Measurements from ENCODE around the gene INTS15. TPM values are rescaled to one million over a fixed set of nuclear protein-coding genes. Genes with fewer than 3 reads are reported as not detected.
A peak's percentile ranks its signal among the peaks of the same experiment; 100 is the strongest.

Gene INTS15
- total and polyA plus RNA-seq, 2 donors (not counting 3 experiments of a cell fraction or from before 2014, with no cell fraction given): 35.7 to 51.6 TPM

DNA sequence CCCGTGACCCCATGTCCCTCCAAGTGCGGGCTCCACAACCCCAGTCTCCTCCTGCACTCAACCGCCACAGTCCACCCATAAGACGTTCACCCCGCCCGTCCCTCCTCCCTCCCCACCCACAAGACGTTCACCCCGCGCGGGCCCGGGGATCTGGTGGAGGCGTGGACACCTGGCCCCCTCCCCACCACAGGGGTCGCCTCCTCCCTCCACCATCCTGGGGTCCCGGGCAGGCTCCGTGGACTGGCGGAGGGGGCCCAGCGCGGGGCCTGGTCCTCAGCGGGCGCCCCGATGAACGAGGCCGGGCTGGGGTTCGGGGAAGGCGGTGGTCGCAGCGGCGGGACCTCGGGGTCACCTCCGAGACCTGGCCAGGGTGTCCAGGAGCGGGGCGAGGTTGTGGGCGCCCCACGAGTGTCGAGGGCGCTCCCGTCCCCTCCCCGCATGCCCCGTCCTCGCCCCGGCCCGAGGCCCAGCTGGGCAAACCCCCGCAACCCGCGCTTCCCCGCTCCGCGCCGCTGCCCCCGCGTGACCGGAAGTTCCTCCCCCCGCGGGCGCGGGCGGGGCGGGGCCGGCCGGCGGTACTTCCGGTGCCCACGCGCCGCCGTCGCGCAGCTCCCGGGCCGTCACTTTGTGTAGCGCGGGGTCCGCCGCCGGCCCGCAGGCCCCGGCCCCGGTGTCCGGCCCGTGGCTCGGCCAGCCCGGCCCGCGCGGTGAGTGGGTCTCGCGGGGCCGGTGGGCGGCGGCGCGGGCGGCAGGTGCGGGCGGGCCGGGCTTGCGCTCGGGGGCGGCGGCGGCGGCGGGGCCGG, 47.1 kb downstream of the INTS15 start, which contains the start of gene ZNF316:
Gene ZNF316 (plus strand): TSS at position 578 of the 803 bp plus-strand sequence. CDS start 5,092 bp downstream, outside the sequence.
- ChIA-PET CTCF (no interaction called here), POLR2A (interaction anchor here (1.0 kb wide), 1 partner anchor 47 kb away, joined by 4 read pairs; the partner anchor contains the start of gene INTS15)
- TF ChIP-seq, protein P1, sequence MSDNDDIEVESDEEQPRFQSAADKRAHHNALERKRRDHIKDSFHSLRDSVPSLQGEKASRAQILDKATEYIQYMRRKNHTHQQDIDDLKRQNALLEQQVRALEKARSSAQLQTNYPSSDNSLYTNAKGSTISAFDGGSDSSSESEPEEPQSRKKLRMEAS (IDR thresholded peaks at IDR 0.05; ENCODE audit: insufficient read depth, insufficient read length): peak; percentile 24
- TF ChIP-seq GATA2 (IDR thresholded peaks at IDR 0.05; ENCODE audit: insufficient read depth, insufficient read length, low read depth, low read length): no peak
- TF ChIP-seq JUN (IDR thresholded peaks at IDR 0.05; ENCODE audit: borderline replicate concordance, insufficient read depth, insufficient read length, low read depth): no peak
- peak; percentile 55 for TF ChIP-seq POLR2A (IDR thresholded peaks at IDR 0.05; ENCODE audit: low read depth, low read length)
- no peak for TF ChIP-seq FOS (IDR thresholded peaks at IDR 0.05; ENCODE audit: borderline replicate concordance, insufficient read depth, low read length)
- TF ChIP-seq MYC (IDR thresholded peaks at IDR 0.05; ENCODE audit: low read depth, low read length): no peak
- TF ChIP-seq POLR2AphosphoS5 (IDR thresholded peaks at IDR 0.05; ENCODE audit: insufficient read depth, low read depth, low read length): peak; percentile 87
- no peak for TF ChIP-seq EZH2 (IDR thresholded peaks at IDR 0.05; ENCODE audit: borderline replicate concordance, low read depth, low read length, severe bottlenecking)
- TF ChIP-seq, protein P2, sequence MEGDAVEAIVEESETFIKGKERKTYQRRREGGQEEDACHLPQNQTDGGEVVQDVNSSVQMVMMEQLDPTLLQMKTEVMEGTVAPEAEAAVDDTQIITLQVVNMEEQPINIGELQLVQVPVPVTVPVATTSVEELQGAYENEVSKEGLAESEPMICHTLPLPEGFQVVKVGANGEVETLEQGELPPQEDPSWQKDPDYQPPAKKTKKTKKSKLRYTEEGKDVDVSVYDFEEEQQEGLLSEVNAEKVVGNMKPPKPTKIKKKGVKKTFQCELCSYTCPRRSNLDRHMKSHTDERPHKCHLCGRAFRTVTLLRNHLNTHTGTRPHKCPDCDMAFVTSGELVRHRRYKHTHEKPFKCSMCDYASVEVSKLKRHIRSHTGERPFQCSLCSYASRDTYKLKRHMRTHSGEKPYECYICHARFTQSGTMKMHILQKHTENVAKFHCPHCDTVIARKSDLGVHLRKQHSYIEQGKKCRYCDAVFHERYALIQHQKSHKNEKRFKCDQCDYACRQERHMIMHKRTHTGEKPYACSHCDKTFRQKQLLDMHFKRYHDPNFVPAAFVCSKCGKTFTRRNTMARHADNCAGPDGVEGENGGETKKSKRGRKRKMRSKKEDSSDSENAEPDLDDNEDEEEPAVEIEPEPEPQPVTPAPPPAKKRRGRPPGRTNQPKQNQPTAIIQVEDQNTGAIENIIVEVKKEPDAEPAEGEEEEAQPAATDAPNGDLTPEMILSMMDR (IDR thresholded peaks at IDR 0.05; ENCODE audit: extremely low read depth in 1 of 2, insufficient read depth in 1 of 2, low read depth in 1 of 2, low read length in 2 of 2): no peak
- peak within 1 kb of the TSS; percentile 48 for H3K27ac ChIP-seq (ENCODE audit: insufficient read depth, low read depth, low read length)
- intact Hi-C loops (cut with micrococcal nuclease): no loop called here
- peaks cover 2 to 8% of the 10 kb centered on the region in 2 experiments for H3K36me3 ChIP-seq (ENCODE audit: control insufficient read depth in 2 of 2, extremely low read depth in 1 of 2, insufficient read depth in 2 of 2, low read length in 2 of 2)
- FAIRE-seq (no peak), DNase-seq (ENCODE audit: low read depth, low spot score) (peak; percentile 21)
- dilution Hi-C loops (cut with MboI; ENCODE audit: extremely low pct_ligation_motif_present, low sequenced_read_pairs): no loop called here
- H3K4me3 ChIP-seq (replicated peaks in 1 of 3; ENCODE audit: insufficient read depth in 1 of 3, low read depth in 1 of 3, low read length in 3 of 3): peak within 1 kb of the TSS; percentile 57 to 94 (median 68)
- H3K4me2 ChIP-seq (ENCODE audit: insufficient read depth, low read length): peak within 1 kb of the TSS; percentile 64
- H4K20me1 ChIP-seq (replicated peaks; ENCODE audit: control insufficient read depth, extremely low read depth, insufficient read depth, low read length): no peaks in the 10 kb centered on the region
- peaks cover 6% of the 10 kb centered on the region for H3K4me1 ChIP-seq (ENCODE audit: control insufficient read depth, extremely low read depth, insufficient read depth, low read length)
- BruUV-seq (replicated peaks): no TSS peak
- H3K79me2 ChIP-seq (ENCODE audit: control insufficient read depth, insufficient read depth, low read length): peaks cover 17% of the 10 kb centered on the region
- H3K9me3 ChIP-seq (replicated peaks; ENCODE audit: control insufficient read depth, insufficient read depth, low read length): no peaks in the 10 kb centered on the region
- peak within 1 kb of the TSS; percentile 67 for H3K9ac ChIP-seq (replicated peaks; ENCODE audit: extremely low read depth, insufficient read depth, low read length)
- H3K9me1 ChIP-seq (replicated peaks; ENCODE audit: control insufficient read depth, extremely low read depth, insufficient read depth, low read length): no peaks in the 10 kb centered on the region
- peak within 1 kb of the TSS; percentile 84 for H2AFZ ChIP-seq (ENCODE audit: low read depth, low read length)
- no peaks in the 10 kb centered on the region for H3K27me3 ChIP-seq (ENCODE audit: control insufficient read depth in 2 of 2, insufficient read depth in 2 of 2, low read length in 2 of 2)
